Hippocampal formation (tissue), 2 donors: ENCODE measurements around the gene C1orf167.

ENCODE experiments used
- DNase-seq, 2 donors: peaks; one replicate each; lab custom pipeline; 2025; lab: John Stamatoyannopoulos, UW

C1orf167 gene

DNA sequence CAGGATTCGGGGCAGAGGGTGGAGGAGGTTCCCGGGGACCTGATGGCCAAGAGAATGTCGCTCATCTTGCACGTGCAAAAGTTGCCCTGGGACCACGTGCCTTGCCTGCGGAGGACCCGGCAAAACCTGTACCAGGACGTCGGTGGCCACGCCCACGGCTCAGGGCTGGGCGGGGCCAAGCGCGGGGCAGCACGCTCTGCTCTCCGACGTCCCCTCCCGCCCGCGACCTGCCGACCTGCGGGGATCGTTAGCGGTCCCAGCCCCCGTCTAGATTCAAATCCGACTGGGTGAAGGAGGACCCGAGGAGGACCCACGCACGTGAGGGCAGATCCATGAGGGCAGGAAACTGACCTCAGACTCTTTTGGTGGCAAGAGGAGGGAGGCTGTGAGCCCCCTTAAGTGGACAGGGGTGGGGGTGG, at the start of gene C1orf167:
Gene C1orf167, plus strand, starts transcription at position 206 of the 419 bp plus-strand sequence. CDS start 2,208 bp downstream, outside the sequence.
- no peak for DNase-seq

- no peak for DNase-seq
Measured at GRCh38 chr1:11712285-11712684, 49.7 kb upstream of the C1orf167 start.

GRCh38 chr1:11713095-11713494, 48.9 kb upstream of the C1orf167 start:
- no peak for DNase-seq

DNA sequence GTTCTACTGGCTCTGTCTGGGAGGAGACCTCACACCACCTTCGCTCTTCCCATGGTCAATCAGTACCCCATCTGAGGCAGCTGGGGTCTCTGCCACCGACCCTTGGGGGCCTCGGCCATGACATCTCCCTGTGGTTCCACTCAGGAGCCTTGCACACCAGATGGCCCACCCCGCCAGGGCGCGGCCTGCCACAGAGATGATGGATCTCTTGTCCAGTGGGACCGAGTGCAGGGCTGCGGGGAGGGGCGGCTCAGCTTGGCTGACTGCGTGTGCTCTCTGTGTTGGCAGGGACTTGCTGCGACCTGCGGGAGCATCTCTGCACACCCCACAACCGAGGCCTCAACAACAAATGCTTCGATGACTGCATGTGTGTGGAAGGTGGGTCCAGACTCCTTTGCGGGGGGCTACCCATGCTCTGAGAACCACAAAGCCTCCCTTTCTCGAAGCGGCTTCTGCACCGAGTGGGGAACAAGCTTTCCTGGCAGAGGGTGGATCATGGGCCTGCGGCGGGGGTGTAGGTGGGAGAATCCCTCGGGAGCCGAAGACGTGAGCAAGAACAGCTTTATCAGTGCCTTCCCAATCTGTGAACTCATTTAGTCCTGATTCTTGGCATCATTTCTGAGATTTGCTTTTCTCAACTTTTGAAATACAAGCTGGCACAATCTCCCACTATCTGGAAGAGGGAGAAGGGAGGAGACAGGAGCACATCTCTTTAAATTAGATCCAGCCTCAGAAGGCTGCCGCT, 47.0 kb upstream of the C1orf167 start:
- no peak for DNase-seq

- peak; percentile 70 to 76 for DNase-seq
Measured at GRCh38 chr1:11719313-11720032, 42.5 kb upstream of the C1orf167 start.

GRCh38 chr1:11720033-11720376, 42.0 kb upstream of the C1orf167 start:
- DNase-seq = no peak

DNA sequence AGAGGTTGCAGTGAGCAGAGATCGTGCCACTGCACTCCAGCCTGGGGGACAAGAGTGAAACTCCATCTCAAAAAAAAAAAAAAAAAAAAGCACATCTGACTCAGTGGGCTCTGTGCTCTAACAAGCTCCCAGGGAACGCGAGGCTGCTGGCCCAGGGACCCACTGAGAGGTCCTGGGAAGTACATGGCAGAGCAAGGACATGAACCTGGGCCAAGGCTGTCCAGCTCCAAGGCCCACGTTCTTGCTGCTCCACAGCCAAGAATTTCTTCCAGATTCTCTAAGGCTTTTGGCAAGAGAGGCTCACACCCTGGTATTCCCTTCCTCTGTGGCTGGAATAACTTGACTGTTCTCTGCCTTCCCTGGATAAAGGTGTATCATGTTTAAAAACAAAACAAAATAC, 41.5 kb upstream of the C1orf167 start:
- DNase-seq = no peak

DNA sequence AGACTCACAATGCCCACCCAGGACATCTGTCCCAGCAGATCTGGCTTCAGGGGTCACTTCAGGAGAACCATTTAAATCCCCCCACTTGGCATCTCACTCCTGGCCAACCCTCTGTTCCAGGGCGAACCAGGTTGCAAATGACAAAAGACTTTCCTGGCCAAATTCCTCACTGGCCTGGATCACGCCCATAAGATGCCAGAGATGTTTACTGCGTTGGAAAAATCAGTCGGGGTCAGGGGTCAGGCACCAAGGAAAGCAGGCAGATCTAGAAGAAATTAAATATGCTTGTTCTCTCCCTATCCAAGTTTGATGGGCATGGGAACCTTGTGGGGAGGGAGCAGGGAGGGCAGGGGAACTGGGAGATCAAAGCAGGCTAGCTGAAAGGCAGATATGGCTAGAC, 40.7 kb upstream of the C1orf167 start:
- DNase-seq = no peak

- no peak for DNase-seq
Measured at GRCh38 chr1:11722538-11722937, 39.5 kb upstream of the C1orf167 start.

- no peak for DNase-seq
Measured at GRCh38 chr1:11725616-11726015, 36.4 kb upstream of the C1orf167 start.

GRCh38 chr1:11727119-11727518, 34.9 kb upstream of the C1orf167 start:
- DNase-seq = no peak

DNA sequence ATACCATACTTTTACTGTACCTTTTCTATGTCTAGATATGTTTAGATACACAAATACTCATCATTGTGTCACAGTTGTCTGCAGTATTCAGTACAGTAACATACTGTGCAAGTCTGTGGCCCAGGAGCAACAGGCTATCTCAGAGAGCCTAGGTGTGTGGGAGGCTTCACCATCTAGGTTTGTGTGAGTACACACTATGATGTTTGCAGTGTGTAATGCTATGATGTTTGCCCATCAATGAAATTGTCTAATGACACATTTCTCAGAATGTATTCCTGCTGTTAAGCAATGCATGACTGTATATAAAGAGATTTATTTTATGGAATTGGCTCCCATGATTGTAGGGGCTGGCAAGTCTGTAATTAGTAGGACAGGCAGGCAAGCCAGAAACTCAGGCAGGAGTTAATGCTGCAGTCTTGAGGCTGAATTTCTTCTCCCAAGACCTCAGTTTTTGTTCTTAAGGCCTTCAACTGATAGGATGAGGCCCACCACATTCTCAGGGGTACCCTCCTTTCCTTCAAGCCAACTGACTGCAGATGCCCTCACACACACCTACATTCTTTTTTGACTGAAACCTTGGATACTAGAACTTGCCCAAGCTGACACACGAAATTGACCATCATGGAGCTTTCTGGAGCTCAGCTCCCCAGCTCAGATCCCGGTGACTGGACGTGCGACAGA, 33.7 kb upstream of the C1orf167 start:
- DNase-seq = no peak

DNA sequence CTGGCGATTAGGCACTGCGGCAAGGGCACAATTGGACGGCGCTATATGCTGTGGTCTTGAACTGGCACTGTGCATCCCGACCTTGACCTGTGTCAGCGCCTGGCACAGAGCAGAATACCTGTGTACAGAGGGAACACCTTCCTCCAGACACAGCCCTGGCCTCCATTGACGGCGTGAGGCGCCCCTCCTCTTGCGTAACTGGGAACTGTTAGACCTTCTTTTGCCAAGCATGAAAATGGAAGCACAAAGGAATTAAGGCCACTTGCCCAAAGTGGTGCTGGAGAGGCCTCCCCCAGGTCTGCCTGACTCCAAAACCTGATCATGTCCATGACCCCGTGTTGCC, 32.9 kb upstream of the C1orf167 start:
- no peak for DNase-seq

- DNase-seq = no peak
Measured at GRCh38 chr1:11729498-11730428, 32.2 kb upstream of the C1orf167 start.

- no peak for DNase-seq
Measured at GRCh38 chr1:11730429-11730891, 31.5 kb upstream of the C1orf167 start.

DNA sequence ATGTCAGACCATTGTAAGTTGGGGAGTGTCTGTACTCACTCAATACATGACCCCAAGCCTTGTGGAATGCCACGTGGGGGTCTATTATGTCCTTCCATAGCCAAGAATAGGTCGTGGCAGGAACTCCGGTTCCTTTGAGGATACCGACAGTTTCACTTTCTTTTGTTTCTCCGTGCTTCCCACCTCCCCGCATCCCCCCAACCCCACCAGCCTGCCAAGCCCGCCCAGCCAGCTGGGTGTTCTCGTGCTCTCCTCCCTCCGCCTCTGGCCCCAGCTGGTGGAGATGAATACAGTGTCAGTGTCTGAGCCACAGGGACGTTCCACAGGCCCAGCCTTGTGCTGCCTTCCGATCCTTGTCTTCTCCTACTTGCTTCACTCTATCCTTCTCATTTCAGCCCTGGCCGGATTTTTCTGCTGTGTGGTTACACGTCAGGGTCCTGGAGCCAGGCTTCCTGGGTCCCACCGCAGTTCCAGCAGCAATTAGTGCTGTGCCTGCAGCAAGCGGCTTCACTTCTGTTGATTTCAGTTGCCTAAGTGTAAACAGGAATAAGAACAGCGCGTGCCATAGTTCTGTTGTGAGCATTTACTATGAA, 30.2 kb upstream of the C1orf167 start:
- DNase-seq = peak; percentile 81 to 87

DNA sequence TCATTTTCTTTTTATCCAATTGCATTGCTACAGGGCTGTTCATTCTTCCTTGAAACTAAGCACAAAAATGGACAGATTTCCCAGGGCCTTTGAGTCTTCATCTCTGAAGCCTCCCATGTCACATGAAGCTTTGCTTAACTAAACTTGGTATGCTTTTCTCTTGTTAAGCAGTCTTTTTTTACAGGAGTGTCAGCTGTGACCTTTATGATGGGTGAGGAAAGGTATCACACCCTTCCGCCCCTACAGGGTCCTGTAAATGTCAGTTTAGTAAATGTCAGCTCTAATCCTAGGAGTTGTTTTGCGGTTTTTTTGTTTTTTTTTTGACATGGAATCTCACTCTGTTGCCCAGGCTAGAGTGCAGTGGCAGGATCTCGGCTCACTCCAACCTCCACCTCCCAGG, 28.7 kb upstream of the C1orf167 start:
- DNase-seq = no peak

GRCh38 chr1:11735531-11735853, 26.5 kb upstream of the C1orf167 start:
- no peak for DNase-seq

DNA sequence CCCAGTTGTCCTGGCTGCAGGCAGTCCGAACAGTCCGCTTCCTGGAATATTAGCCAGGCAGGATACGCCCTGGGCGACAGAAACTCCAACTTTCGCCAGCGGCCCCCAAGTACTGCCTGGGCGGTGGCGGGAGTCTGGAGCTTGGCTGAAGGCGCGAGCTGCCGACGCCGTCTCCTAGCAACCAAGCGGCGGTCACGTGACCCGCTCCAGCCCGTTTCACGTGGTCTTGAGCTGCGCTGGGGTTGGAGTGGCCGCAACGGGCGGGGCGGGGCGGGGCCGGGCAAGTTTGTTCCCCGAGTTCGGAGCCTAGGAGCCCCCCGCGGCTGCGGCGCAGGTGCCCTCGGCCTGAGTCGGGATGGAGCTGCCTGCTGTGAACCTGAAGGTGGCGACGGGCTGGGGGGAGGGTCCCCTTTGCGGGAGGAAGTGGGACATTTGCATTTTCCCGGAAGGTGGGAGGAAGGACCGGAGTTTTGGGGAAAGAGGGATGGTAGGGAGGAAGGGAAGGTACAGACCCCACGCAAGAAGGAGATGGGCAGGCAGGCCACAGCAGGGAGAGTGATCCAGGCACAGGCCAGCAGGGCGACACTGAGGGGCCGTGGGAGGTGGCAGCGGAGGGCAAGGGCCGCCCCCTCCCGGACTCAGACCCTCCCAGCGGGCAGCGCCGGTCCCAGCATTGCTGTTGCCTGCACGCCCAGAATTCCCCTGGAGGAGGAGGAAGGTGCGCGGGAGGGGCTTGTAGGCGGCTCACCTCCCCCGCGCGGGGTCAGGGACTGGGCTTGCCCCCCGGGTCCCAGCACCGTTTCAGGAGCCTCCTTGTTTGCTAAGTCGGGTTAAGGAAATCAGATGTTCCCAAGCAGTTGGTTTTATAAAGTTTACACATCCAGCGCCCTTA, 25.9 kb upstream of the C1orf167 start, which contains the start of gene AGTRAP:
Gene AGTRAP, plus strand, starts transcription at position 283 of the 892 bp plus-strand sequence. Its CDS starts 73 bp downstream, at position 356.
- DNase-seq = peak; percentile 89 to 93
